Ovary (tissue), 9 donors: ENCODE results near the gene CMTM7. TPM values are rescaled to one million over a fixed set of nuclear protein-coding genes. Genes with fewer than 3 reads are reported as not detected.

ENCODE experiments used
- DNase-seq, 5 donors: peaks; one replicate each; pipeline ENCODE4 v3.0.0-alpha.2; 2019 to 2020
- H3K27ac ChIP-seq, 2 donors: fragments of 200-600 bp; one replicate each; pipeline versions ENCODE4 v1.5.1 to v1.8.0; 2019 to 2022
- H3K27me3 ChIP-seq: fragments of 200-600 bp; one replicate; pipeline ENCODE4 v1.8.0; 2022
- H3K36me3 ChIP-seq: fragments of 200-600 bp; sonication (generic); one replicate; pipeline ENCODE4 v1.5.1; 2019
- H3K4me1 ChIP-seq: one replicate; pipeline ENCODE4 v1.8.1; 2013; ENCODE audit warnings: mild to moderate bottlenecking, moderate library complexity; ENCODE audit not compliant: insufficient read depth
- H3K4me3 ChIP-seq: fragments of 200-600 bp; sonication (generic); one replicate; pipeline ENCODE4 v1.5.1; 2017
- H3K9me3 ChIP-seq, 2 donors: fragments of 200-600 bp in 1 of 2; sonication (generic) in 1 of 2; one replicate each; pipeline versions ENCODE4 v1.5.1 to v1.8.1; 2013 to 2019; ENCODE audit warnings: mild to moderate bottlenecking in 1 of 2, moderate library complexity in 1 of 2
- CTCF ChIP-seq, 3 donors: fragments of 450-650 bp in 2 of 3; fragments of 200-600 bp in 1 of 3; IDR thresholded peaks; one replicate each; pipeline versions ENCODE4 v1.5.1 to v1.8.0; 2016 to 2022; ENCODE audit warnings: antibody characterized with exemption in 3 of 3, mild to moderate bottlenecking in 1 of 3
- EP300 ChIP-seq: sonication (generic); formaldehyde crosslinking; IDR thresholded peaks from one replicate; pipeline ENCODE4 v1.6.1; 2017; ENCODE audit warnings: antibody characterized with exemption
- POLR2A ChIP-seq: fragments of 450-650 bp; IDR thresholded peaks from one replicate; pipeline ENCODE4 v1.6.1; 2017; ENCODE audit warnings: antibody characterized with exemption, mild to moderate bottlenecking, moderate library complexity
- WGBS, 3 donors: extraction: QIAGEN DNeasy Blood & Tissue Kit in 1 of 3; methylation state at CpG; one replicate each; pipeline versions ENCODE4 v1.1.5 to v1.1.7; 2013 to 2017; 5-methylcytosine and 5-hydroxymethylcytosine counted together
- intact Hi-C, 4 donors: fragments of 100-400 bp; cut with DNase I; formaldehyde crosslinking; loops; one replicate each; pipeline versions ENCODE4 v1.11.0 to v1.15.1; 2022 to 2023
- polyA plus RNA-seq, 2 donors: library from polyadenylated mRNA; stranded (reverse); fragments of 200-250 nt in 1 of 2; fragments of 350-450 nt in 1 of 2; fragmentation: Illumina TruSeq in 1 of 2; extraction: RNeasy Lipid Tissue Mini Kit (QIAGEN cat#74804) in 1 of 2; gene quantifications; one replicate each; pipeline ENCODE4 v1.2.3, GENCODE V29; 2013 to 2014
- total RNA-seq, 7 donors: library from RNA; depleted of rRNA in 2 of 7; stranded (reverse); fragments of >200 nt in 2 of 7; fragmentation: NEBNext Ultra II Directional in 3 of 7; extraction: Animal tissue kit (Norgen Biotek cat#: 25700) in 3 of 7; gene quantifications; one replicate each; pipeline versions ENCODE4 v1.1.0 to v1.2.4, GENCODE V29; 2016 to 2023
- donor health status: DM: no; HTN: no; CAD: no; lungs with moderate emphysema.
- donor health status: DM: no; HTN: no; CAD: no.
- donor health status: Bipolar disorder and iron deficiency.
- donor health status: DM: yes; HTN: yes; CAD: no.
- donor health status: DM: no; HTN: no; CAD: no.
- donor health status: DM: yes; HTN: yes; CAD: no.

CMTM7 gene
- total and polyA plus RNA-seq, 9 donors: 2.7 to 63.4 (median 7.6) TPM

DNA sequence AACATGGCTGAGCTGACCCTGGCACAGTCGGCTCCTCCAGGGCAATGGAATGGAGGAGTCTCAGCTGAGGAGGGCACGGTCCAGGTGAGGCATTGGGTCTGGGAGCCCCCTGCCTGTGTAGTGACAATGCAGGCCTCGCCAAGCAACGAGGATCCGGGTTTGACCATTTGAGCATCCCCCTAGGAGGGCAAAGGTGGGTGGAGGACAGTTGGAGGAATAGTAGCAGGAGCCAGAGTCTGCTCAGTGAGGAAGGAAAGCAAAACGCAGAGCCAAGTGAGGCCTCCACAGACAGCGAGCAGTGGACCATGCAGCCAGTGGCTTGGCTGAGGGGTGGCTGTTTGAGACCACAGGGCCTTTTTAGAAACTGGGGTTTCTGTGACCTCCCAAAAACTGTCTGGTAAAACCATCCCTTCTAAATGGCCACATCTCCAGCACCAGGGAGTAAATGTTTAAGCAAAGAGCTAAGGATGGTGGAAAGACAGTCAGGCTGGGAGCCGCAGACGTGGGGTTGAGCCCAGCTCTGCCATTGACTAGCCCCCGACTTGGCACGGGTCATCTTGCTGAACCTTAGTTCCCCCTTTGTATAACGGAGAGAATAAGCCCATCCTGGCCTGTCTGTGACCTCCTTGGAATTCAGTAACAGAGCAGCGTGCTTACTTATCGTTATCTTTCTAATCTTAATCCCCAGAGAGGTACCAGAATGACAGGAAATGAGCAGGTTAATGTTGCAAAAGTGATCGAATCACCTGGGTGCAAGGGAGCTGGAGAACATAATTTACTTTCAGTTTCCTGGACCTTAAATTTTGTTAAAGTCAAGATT lies 64.2 kb downstream of the CMTM7 start:
- Histone ChIP-seq H3K36me3 (no peaks in the 10 kb centered on the region), H3K9me3 (no peaks in the 10 kb centered on the region), H3K27ac (no peak overlapping the region), H3K4me3 (no peak overlapping the region), H3K27me3 (no peaks in the 10 kb centered on the region), H3K4me1 (no peaks in the 10 kb centered on the region)
- 84 to 89% (median 88%) methylated on average over 15 of the region's 15 CpGs for WGBS, 3 donors
- TF ChIP-seq CTCF (IDR thresholded peaks at IDR 0.05) (no peak), EP300 (no peak), POLR2A (no peak)
- intact Hi-C loops: no loop called here
- DNase-seq: no peak

- no peaks in the 10 kb centered on the region for H3K36me3 ChIP-seq
- DNase-seq: no peak
- H3K9me3 ChIP-seq: no peaks in the 10 kb centered on the region
- H3K4me3 ChIP-seq: no peak overlapping the region
- no peak overlapping the region for H3K27ac ChIP-seq
- no peak for TF ChIP-seq CTCF (IDR thresholded peaks at IDR 0.05)
- TF ChIP-seq EP300: no peak
- no peak for TF ChIP-seq POLR2A
- H3K27me3 ChIP-seq: no peaks in the 10 kb centered on the region
- WGBS, 3 donors: 84 to 92% (median 86%) methylated on average over 11 of the region's 11 CpGs
- H3K4me1 ChIP-seq: no peaks in the 10 kb centered on the region
- intact Hi-C loops: no loop called here
These were observed 64.9 kb downstream of the CMTM7 start for GRCh38 chr3:32456429-32457130.

GRCh38 chr3:32457971-32458471 lies 66.4 kb downstream of the CMTM7 start:
- WGBS, 3 donors: 86 to 89% (median 87%) methylated on average over 9 of the region's 9 CpGs

DNA sequence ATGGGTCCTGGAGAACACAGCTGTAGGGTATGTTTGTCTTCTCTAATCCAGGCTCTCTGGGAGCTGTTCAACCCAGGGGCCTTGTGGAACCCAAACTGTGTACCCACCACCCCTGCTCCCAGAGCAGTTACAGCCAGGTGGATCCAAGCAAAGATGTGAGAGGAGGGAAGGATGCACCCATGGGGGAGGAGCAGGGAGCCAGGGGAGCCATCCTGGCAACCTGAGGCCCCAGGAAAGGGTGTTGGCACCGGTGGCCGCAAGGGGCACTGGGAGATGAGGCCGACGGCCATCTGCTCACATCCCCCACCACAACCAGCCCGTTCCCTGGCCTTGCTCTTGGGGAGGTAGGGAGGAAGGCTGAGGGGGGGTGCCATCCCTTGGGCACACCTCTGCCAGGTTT lies 67.8 kb downstream of the CMTM7 start:
- Histone ChIP-seq H3K4me3 (no peak overlapping the region), H3K4me1 (no peaks in the 10 kb centered on the region), H3K27me3 (no peaks in the 10 kb centered on the region), H3K36me3 (no peaks in the 10 kb centered on the region), H3K9me3 (no peaks in the 10 kb centered on the region), H3K27ac (no peak overlapping the region)
- intact Hi-C loops: no loop called here
- 91 to 92% (median 92%) methylated on average over 5 of the region's 5 CpGs for WGBS, 3 donors
- TF ChIP-seq POLR2A (no peak), EP300 (no peak), CTCF (IDR thresholded peaks at IDR 0.05) (no peak)
- no peak for DNase-seq

More at GRCh38 chr3:32457971-32458471, 66.4 kb downstream of the CMTM7 start:
- Histone ChIP-seq H3K27me3 (no peaks in the 10 kb centered on the region), H3K4me1 (no peaks in the 10 kb centered on the region), H3K27ac (no peak overlapping the region), H3K9me3 (no peaks in the 10 kb centered on the region), H3K4me3 (no peak overlapping the region), H3K36me3 (no peaks in the 10 kb centered on the region)
- intact Hi-C loops: no loop called here
- no peak for TF ChIP-seq POLR2A
- no peak for TF ChIP-seq CTCF (IDR thresholded peaks at IDR 0.05)
- no peak for TF ChIP-seq EP300
- no peak for DNase-seq
